CD4-positive, alpha-beta T cell treated with Interleukin-15 for 1 hour (primary cell): ENCODE measurements around the gene SALL2.

Experiments used
- DNase-seq: peaks from one replicate; pipeline ENCODE4 v3.0.0-alpha.2; 2020

Gene SALL2

GRCh38 chr14:21526672-21527317, 649 bp upstream of the SALL2 start:
- DNase-seq = no peak

DNA sequence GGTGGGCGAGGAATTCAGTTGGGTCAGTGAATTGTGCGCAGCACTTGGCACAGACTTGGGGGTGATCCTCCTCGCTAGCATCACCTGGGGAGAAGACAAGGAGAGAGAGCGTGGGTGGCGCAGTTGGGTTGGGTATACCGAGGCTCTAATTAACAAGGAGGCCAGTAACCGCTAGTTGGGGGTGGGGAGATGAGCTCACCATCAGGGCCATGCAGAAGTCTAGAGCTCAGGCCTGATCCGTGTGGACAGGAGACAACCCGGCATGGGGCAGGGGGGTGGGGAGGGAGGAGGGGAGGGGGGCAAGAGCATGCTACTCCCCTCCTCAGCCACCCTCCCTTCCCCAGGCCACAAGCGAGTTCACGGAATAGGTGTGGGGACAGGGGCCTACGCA, 580 bp downstream of the SALL2 start:
- no peak for DNase-seq

GRCh38 chr14:21524575-21525490, 1.3 kb downstream of the SALL2 start:
- DNase-seq = no peak

GRCh38 chr14:21523203-21523602, 2.9 kb downstream of the SALL2 start:
- DNase-seq = no peak

GRCh38 chr14:21521501-21521900, 4.6 kb downstream of the SALL2 start:
- no peak for DNase-seq

DNA sequence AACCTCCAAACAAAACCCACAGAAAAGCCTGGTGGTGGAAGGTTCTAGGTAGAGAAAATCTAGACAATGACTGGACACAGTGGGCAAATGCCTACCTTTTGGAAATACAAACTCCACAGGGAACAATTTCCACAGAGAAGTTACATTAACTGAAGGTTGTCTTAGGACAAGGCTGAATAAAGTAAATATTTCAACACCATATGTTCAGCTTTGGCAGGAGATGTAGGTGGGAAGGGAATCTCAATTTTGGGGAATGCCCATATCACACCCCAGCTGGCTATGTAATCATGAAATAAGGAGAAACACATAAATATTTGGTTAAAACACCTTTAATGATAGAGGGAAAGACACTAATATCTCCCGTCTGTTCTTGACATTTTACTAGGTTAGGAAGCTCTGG, 5.4 kb downstream of the SALL2 start:
- DNase-seq = no peak

GRCh38 chr14:21518725-21519124, 7.4 kb downstream of the SALL2 start:
- DNase-seq = no peak

GRCh38 chr14:21514341-21514740, 11.8 kb downstream of the SALL2 start:
- DNase-seq = no peak

GRCh38 chr14:21510735-21511657, 15.2 kb downstream of the SALL2 start, which contains the start of gene METTL3:
Gene METTL3, minus strand, starts transcription at chr14:21511340. Its CDS starts 117 bp downstream, at chr14:21511223.
- peak; percentile 96 for DNase-seq

DNA sequence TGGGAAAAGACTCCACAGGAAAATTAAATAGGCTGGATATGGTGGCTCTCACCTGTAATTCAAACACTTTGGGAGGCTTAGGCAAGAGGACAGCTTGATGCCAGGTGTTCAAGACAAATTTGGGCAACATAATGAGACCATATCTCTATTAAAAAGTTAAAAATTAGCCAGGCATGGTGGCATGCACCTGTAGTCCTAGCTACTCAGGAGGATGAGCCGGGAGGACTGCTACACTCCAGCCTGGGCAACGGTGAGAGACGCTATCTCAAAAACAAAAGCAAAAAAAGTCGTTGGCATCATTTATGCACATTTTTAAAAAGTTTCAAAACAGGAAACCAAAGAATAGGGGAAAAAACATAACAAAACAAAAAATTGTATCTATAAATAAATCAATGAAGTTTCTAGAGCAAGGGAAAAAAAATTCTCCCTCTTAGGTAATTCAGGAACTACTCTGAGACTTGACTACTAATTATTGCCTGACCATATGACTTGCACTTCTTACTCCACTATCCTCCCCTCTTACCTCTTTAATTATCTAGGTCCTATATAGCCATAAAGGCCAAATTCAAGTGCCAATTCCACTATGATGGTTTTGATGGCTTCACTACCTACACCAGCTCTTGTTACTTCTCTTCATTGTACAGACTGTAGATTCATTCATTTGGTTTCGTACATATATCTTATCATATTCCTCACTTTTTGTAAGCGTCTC, 16.6 kb downstream of the SALL2 start:
- DNase-seq = no peak

DNA sequence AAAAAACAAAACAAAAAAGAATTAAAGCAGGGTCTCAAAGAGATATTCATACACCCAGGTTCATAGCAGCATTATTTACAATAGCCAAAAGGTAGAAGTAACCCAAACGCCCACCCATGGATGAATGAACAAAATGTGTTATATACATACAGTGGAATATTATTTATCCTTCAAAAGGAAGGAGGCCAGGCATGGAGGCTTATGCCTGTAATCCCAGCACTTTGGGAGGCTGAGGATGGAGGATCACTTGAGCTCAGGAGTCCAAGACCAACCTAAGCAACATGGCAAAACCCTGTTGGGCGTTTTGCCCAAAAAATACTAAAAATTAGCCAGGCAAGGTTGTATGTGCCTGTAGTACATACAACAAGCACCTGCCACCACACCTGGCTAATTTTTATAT, 19.6 kb downstream of the SALL2 start:
- DNase-seq = no peak

GRCh38 chr14:21505012-21505553, 21.1 kb downstream of the SALL2 start:
- no peak for DNase-seq

DNA sequence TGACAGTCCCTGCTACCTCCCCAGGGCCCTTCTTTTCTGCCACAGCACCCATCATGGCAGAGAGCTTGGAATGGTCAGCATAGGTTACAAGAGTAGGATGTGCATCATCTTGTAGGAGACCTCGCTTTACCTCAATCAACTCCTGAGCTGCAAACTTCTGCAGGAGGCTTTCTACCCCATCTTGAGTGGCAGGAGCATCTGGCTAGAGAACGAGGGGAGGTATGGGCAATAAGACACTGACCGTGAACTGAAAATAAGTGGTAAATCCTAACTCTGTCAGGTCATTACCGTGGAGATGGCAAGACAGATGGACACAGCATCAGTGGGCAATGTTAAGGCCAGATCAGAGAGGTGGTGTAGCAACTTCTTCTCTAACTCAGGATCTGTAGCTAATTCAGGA, 22.8 kb downstream of the SALL2 start:
- no peak for DNase-seq

- no peak for DNase-seq
Measured at GRCh38 chr14:21501568-21501967, 24.6 kb downstream of the SALL2 start.

- no peak for DNase-seq
Measured at GRCh38 chr14:21498540-21499526, 27.3 kb downstream of the SALL2 start.

- no peak for DNase-seq
Measured at GRCh38 chr14:21496453-21496852, 29.7 kb downstream of the SALL2 start.

- no peak for DNase-seq
Measured at GRCh38 chr14:21494902-21495762, 31.0 kb downstream of the SALL2 start.

DNA sequence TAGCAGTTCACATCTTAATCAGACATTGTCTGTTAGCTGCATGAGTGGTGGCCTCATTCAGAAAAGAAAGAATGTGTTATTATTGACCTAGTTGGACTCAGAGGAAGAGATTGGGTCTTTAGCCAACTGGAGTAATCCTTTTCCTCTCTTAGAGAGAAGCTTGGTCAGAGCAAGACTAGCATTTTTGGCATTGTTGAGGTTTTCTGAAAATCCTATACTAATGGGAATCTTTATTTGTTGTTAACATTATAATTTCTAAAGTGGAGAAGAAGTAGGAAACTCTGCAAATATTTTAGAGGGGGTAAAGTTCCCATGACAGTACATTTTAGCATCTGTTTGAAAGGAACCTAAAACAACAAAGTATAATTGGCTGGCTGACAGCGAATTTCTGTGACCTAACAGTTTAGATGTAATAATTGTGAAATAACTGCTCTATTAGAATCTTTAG, 39.5 kb downstream of the SALL2 start:
- no peak for DNase-seq

DNA sequence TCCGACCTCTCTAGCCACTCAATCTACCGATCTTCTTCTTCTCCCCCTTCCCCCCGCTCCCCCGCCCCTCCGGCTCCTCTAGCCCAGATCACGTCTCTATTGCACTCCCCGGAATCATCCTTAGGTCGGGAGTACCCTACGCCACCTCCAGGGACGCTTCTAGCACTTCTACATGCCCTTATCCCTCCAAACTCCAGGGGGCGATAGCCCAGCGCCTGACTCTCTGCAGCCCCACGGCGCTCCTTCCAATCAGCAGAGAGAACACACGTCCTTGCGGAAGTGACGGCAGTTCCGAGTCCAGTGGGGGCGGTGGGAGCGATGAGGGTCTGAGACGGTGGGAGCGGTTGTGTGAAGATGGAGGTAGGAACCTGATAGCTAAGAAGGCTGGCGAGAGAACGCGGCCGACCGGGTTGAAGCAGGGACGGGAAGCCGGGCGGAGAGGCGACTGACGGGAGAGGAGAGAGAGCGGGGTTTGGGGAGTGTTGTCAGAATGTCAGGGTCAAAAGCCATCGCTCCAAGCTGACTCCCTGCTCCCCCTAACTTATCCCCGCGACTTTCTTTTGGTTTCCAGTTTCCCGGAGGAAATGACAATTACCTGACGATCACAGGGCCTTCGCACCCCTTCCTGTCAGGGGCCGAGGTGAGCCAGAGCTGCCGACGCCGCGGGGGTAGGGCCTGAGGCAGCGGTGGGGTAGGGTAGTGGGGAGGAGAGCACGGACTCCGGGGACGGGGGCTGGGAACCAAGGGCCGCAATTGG, 49.0 kb downstream of the SALL2 start, which contains the start of the genes RAB2B and TOX4:
Gene RAB2B (minus strand): TSS at position 35 of the 757 bp plus-strand sequence. CDS start 87 bp downstream, outside the sequence.
Gene TOX4 (plus strand): TSS at position 271 of the 757 bp plus-strand sequence. CDS start 84 bp downstream, at position 355.
- peak; percentile 97 for DNase-seq
